Caco-2 (cell line): ENCODE results near the gene MACROD2. TPM values are rescaled to one million over a fixed set of nuclear protein-coding genes. Genes with fewer than 3 reads are reported as not detected.
"Not testable (repeated sequence)": the region's sequence is repeated elsewhere in the genome, so short reads cannot be mapped to it uniquely, and the experiment has no call there.

Experiments
- BruUV-seq: library from RNA; stranded (reverse); fragments of 400-500 nt; replicated peaks from 2 replicates; lab custom pipeline; 2021; lab: Mats Ljungman, UMichigan
- CTCF ChIA-PET: fragments of 300-600 bp; sonication (Branson Sonifier 250); formaldehyde crosslinking; loops from one replicate; lab custom pipeline; 2022; ENCODE audit warnings: antibody characterized with exemption; lab: Charles Lee
- POLR2A ChIA-PET: fragments of 300-600 bp; sonication (Branson Sonifier 250); formaldehyde crosslinking; loops from one replicate; lab custom pipeline; 2022; ENCODE audit warnings: antibody characterized with exemption; lab: Charles Lee
- DNase-seq, 2 experiments: peaks; one replicate each; pipeline versions ENCODE4 v3.0.0 to v3.0.0-alpha.2; 2020 to 2022
- H3K27me3 ChIP-seq: replicated peaks from 2 replicates; pipeline ENCODE4 v1.6.0; 2011; ENCODE audit warnings: low read length; ENCODE audit not compliant: control insufficient read depth, insufficient read depth
- H3K36me3 ChIP-seq: 2 replicates; pipeline ENCODE4 v1.5.1; 2011; ENCODE audit warnings: low read length; ENCODE audit not compliant: control insufficient read depth, insufficient read depth
- H3K4me1 ChIP-seq: fragments of 250-450 bp; sonication (Bioruptor Pico); 2 replicates; pipeline ENCODE4 v1.5.1; 2020; ENCODE audit warnings: mild to moderate bottlenecking
- H3K4me3 ChIP-seq: 2 replicates; pipeline ENCODE4 v1.5.1; 2011; ENCODE audit warnings: low read depth, mild to moderate bottlenecking, control low read depth, low read length
- H3K9me3 ChIP-seq: fragments of 250-450 bp; sonication (Bioruptor Pico); 2 replicates; pipeline ENCODE4 v1.5.1; 2020; ENCODE audit warnings: mild to moderate bottlenecking, moderate library complexity
- H3K27ac Mint-ChIP-seq: one replicate; pipeline ENCODE4 v1.8.0; 2022; ENCODE audit warnings: mixed read lengths; ENCODE audit not compliant: unreplicated experiment
- H3K27me3 Mint-ChIP-seq: one replicate; pipeline ENCODE4 v1.8.0; 2022; ENCODE audit warnings: mixed read lengths; ENCODE audit not compliant: insufficient read depth, unreplicated experiment
- H3K36me3 Mint-ChIP-seq: one replicate; pipeline ENCODE4 v1.8.0; 2022; ENCODE audit warnings: mild to moderate bottlenecking, mixed read lengths; ENCODE audit not compliant: insufficient read depth, unreplicated experiment
- H3K4me1 Mint-ChIP-seq: one replicate; pipeline ENCODE4 v1.8.0; 2022; ENCODE audit warnings: low read depth, mixed read lengths; ENCODE audit not compliant: unreplicated experiment
- H3K4me3 Mint-ChIP-seq: one replicate; pipeline ENCODE4 v1.8.0; 2022; ENCODE audit warnings: mild to moderate bottlenecking, moderate library complexity, mixed read lengths; ENCODE audit not compliant: unreplicated experiment
- H3K9me3 Mint-ChIP-seq: one replicate; pipeline ENCODE4 v1.8.0; 2022; ENCODE audit warnings: mixed read lengths; ENCODE audit not compliant: unreplicated experiment
- intact Hi-C: fragments of 100-400 bp; cut with micrococcal nuclease; formaldehyde crosslinking; loops from one replicate; pipeline ENCODE4 v1.10.0; 2022; ENCODE audit not compliant: unreplicated experiment
- total RNA-seq: library from RNA; stranded (reverse); gene quantifications from 2 replicates; pipeline ENCODE4 v1.2.3, GENCODE V29; 2022
- TF ChIP-seq, protein P1 (sequence below), 2 experiments: fragments of 200-600 bp in 1 of 2; IDR thresholded peaks; 1 replicate in 1 of 2; 2 replicates in 1 of 2; pipeline versions ENCODE4 v1.5.1 to v1.8.0; 2011 to 2022; ENCODE audit warnings: antibody characterized with exemption in 1 of 2, control low read depth in 1 of 2, inconsistent platforms in 1 of 2, low read depth in 1 of 2, low read length in 1 of 2, mild to moderate bottlenecking in 1 of 2, moderate library complexity in 1 of 2; ENCODE audit not compliant: insufficient read depth in 1 of 2, severe bottlenecking in 1 of 2, unreplicated experiment in 1 of 2

MACROD2 gene
- total RNA-seq, 1 experiment from 2014 or later, result 6.4 TPM

DNA sequence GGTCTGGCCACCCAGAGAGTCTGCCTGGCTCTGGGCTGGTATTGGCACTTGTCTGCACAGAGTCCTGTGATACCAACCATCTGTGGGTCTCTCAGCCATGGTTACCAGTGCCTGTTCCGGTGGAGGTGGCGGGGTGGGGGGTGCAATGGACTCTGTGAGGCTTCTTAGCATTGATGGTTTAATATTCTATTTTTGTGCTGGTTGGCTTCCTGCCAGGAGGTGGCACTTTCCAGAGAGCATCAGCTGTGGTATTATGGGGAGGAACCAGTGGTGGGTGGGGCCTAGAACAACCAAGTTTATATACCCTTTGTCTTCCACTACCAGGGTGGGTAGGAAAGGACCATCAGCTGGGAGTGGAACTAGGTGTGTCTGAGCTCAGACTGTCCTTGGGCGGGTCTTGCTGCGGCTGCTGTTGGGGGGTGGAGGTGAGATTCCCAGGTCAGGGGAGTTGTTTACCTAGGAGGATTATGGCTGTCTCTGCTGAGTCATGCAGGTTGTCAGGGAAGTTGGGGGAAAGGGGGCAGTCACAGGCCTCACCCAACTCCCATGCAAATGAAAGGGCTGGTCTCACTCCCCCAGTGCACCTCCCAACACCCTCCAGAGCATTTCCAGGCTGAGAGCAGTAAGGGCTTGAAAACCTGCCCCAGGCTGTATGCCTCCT lies 224.6 kb downstream of the MACROD2 start:
- H3K4me3 ChIP-seq, result no peak overlapping the region
- no peaks in the 10 kb centered on the region for H3K27me3 Mint-ChIP-seq
- ChIA-PET POLR2A (no interaction called here), CTCF (no interaction called here)
- no peaks in the 10 kb centered on the region for H3K9me3 Mint-ChIP-seq
- H3K4me1 Mint-ChIP-seq, result no peaks in the 10 kb centered on the region
- H3K36me3 ChIP-seq, result no peaks in the 10 kb centered on the region
- peak overlapping the region; percentile 47 for H3K4me3 Mint-ChIP-seq
- H3K27me3 ChIP-seq, result no peaks in the 10 kb centered on the region
- no TSS peak for BruUV-seq
- H3K36me3 Mint-ChIP-seq, result no peaks in the 10 kb centered on the region
- TF ChIP-seq, protein P1, sequence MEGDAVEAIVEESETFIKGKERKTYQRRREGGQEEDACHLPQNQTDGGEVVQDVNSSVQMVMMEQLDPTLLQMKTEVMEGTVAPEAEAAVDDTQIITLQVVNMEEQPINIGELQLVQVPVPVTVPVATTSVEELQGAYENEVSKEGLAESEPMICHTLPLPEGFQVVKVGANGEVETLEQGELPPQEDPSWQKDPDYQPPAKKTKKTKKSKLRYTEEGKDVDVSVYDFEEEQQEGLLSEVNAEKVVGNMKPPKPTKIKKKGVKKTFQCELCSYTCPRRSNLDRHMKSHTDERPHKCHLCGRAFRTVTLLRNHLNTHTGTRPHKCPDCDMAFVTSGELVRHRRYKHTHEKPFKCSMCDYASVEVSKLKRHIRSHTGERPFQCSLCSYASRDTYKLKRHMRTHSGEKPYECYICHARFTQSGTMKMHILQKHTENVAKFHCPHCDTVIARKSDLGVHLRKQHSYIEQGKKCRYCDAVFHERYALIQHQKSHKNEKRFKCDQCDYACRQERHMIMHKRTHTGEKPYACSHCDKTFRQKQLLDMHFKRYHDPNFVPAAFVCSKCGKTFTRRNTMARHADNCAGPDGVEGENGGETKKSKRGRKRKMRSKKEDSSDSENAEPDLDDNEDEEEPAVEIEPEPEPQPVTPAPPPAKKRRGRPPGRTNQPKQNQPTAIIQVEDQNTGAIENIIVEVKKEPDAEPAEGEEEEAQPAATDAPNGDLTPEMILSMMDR (IDR thresholded peaks at IDR 0.05; ENCODE audit: insufficient read depth in 1 of 2, low read depth in 1 of 2, low read length in 1 of 2, severe bottlenecking in 1 of 2, unreplicated experiment in 1 of 2), result no peak
- H3K27ac Mint-ChIP-seq, result peak overlapping the region; percentile 80
- intact Hi-C loops, result loop anchor here (5.0 kb wide), 1 partner anchor 47 kb away; no protein-coding TSS in a partner anchor
- H3K4me1 ChIP-seq, result peaks cover 19% of the 10 kb centered on the region
- DNase-seq, result peak; percentile 72 to 88
- no peaks in the 10 kb centered on the region; the same call in 1 of the 2 replicates for H3K9me3 ChIP-seq

DNA sequence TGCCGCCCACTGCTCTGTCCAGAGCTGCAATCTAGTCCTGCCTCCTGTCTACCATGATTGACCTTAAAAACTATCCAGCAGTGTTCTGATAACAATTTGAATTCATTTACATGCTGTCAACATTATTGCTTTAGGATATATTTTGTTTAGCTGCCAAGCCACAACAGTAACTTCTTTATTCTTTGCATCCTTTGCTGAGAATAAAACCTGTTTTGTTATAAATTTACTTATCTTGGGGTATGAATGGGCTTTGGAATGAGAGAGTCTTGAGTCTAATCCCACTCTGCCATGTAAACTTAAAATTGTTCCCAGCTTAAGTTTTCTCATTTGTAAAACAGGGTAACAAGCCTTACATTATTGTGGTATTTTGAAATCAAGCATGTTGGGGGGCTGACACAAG lies 225.7 kb downstream of the MACROD2 start:
- Histone ChIP-seq H3K4me3 (no peak overlapping the region), H3K4me1 (peaks cover 24% of the 10 kb centered on the region), H3K9me3 (no peaks in the 10 kb centered on the region; the same call in 1 of the 2 replicates), H3K36me3 (no peaks in the 10 kb centered on the region), H3K27me3 (no peaks in the 10 kb centered on the region)
- Mint-ChIP-seq H3K36me3 (no peaks in the 10 kb centered on the region), H3K4me1 (no peaks in the 10 kb centered on the region), H3K27me3 (no peaks in the 10 kb centered on the region), H3K9me3 (no peaks in the 10 kb centered on the region), H3K27ac (peak overlapping the region; percentile 80), H3K4me3 (peak overlapping the region; percentile 47)
- CTCF ChIA-PET, result no interaction called here
- no peak for DNase-seq
- intact Hi-C loops, result loop anchor here (5.0 kb wide), 1 partner anchor 46 kb away; no protein-coding TSS in a partner anchor
- POLR2A ChIA-PET, result no interaction called here
- BruUV-seq, result no TSS peak
- TF ChIP-seq, protein P1 (IDR thresholded peaks at IDR 0.05; ENCODE audit: insufficient read depth in 1 of 2, low read depth in 1 of 2, low read length in 1 of 2, severe bottlenecking in 1 of 2, unreplicated experiment in 1 of 2), result no peak

DNA sequence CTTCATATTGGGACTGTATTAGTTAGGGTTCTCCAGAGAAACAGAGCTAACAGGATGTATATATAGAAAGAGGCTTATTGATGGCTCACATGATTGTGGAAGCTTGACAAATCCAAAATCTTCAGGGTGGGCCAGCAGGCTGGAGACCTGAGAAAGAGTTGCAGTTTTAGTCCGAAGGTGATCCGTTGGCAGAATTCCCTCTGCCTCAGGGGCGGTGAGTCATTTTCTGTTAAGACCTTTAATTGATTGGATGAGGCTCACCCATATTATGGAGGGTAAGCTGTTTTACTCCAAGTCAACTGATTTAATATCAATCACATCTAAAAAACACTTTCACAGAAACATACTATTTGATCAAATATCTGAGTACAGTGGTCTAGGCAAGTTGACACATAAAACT lies 228.5 kb downstream of the MACROD2 start:
- ChIA-PET POLR2A (no interaction called here), CTCF (no interaction called here)
- H3K9me3 Mint-ChIP-seq, result no peaks in the 10 kb centered on the region
- H3K27me3 Mint-ChIP-seq, result no peaks in the 10 kb centered on the region
- H3K36me3 Mint-ChIP-seq, result no peaks in the 10 kb centered on the region
- intact Hi-C loops, result loop anchor here (5.0 kb wide), 1 partner anchor 43 kb away; no protein-coding TSS in a partner anchor
- no peaks in the 10 kb centered on the region for H3K4me1 Mint-ChIP-seq
- TF ChIP-seq, protein P1 (IDR thresholded peaks at IDR 0.05; ENCODE audit: insufficient read depth in 1 of 2, low read depth in 1 of 2, low read length in 1 of 2, severe bottlenecking in 1 of 2, unreplicated experiment in 1 of 2), result no peak
- peaks cover 3% of the 10 kb centered on the region; the same call in 1 of the 2 replicates for H3K9me3 ChIP-seq
- no peaks in the 10 kb centered on the region for H3K27me3 ChIP-seq
- no peaks in the 10 kb centered on the region for H3K36me3 ChIP-seq
- no peak for DNase-seq
- BruUV-seq, result no TSS peak
- H3K4me3 Mint-ChIP-seq, result no peak overlapping the region
- no peak overlapping the region for H3K4me3 ChIP-seq
- H3K4me1 ChIP-seq, result peaks cover 24% of the 10 kb centered on the region
- no peak overlapping the region for H3K27ac Mint-ChIP-seq

DNA sequence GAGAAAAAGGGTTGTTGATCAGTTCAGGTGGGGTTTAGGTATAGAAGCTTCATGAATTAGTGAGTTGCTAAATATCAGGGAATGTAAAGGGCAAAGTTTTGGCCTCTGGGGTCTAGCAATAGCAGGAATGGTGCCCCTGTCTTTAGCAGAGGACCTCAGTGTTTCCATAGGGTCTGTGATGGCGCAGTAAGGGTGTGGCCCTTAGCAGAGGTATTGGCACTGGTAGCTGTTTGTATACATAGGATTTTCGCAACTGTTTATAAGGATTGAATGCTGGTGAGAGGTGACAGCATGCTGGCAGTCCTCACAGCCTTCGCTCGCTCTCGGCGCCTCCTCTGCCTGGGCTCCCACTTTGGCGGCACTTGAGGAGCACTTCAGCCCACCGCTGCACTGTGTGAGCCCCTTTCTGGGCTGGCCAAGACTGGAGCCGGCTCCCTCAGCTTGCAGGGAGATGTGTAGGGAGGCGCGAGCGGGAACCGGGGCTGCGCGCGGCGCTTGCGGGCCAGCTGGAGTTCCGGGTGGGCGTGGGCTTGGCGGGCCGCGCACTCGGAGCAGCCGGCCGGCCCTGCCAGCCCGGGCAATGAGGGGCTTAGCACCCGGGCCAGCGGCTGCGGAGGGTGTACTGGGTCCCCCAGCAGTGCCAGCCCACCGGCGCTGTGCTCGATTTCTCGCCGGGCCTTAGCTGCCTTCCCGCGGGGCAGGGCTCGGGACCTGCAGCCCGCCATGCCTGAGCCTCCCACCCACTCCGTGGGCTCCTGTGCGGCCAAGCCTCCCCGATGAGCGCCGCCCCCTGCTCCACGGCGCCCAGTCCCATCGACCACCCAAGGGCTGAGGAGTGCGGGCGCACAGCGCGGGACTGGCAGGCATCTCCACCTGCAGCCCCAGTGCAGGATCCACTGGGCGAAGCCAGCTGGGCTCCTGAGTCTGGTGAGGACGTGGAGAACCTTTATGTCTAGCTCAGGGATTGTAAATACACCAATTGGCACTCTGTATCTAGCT lies 231.0 kb downstream of the MACROD2 start:
- H3K27me3 ChIP-seq, H3K9me3 ChIP-seq, H3K36me3 ChIP-seq, H3K36me3 Mint-ChIP-seq, H3K9me3 Mint-ChIP-seq, DNase-seq, H3K27ac Mint-ChIP-seq, CTCF ChIA-PET, BruUV-seq, H3K27me3 Mint-ChIP-seq, H3K4me1 Mint-ChIP-seq, H3K4me1 ChIP-seq, intact Hi-C loops: not testable (repeated sequence)
- H3K4me3 ChIP-seq, result peak overlapping the region; percentile 21
- POLR2A ChIA-PET, result interaction anchor here (0.7 kb wide), 1 partner anchor 649 kb away, joined by 3 read pairs; no protein-coding TSS in a partner anchor
- peak overlapping the region; percentile 32 for H3K4me3 Mint-ChIP-seq
